ENCODE results near the gene CSAD. TPM values are rescaled to one million over a fixed set of nuclear protein-coding genes. Genes with fewer than 3 reads are reported as not detected.

The CSAD gene
- total and polyA plus RNA-seq, 2 of the 13 experiments (the other 11 are each of a cell fraction or from before 2014, with no cell fraction given) = 7.2 to 23.5 TPM

DNA sequence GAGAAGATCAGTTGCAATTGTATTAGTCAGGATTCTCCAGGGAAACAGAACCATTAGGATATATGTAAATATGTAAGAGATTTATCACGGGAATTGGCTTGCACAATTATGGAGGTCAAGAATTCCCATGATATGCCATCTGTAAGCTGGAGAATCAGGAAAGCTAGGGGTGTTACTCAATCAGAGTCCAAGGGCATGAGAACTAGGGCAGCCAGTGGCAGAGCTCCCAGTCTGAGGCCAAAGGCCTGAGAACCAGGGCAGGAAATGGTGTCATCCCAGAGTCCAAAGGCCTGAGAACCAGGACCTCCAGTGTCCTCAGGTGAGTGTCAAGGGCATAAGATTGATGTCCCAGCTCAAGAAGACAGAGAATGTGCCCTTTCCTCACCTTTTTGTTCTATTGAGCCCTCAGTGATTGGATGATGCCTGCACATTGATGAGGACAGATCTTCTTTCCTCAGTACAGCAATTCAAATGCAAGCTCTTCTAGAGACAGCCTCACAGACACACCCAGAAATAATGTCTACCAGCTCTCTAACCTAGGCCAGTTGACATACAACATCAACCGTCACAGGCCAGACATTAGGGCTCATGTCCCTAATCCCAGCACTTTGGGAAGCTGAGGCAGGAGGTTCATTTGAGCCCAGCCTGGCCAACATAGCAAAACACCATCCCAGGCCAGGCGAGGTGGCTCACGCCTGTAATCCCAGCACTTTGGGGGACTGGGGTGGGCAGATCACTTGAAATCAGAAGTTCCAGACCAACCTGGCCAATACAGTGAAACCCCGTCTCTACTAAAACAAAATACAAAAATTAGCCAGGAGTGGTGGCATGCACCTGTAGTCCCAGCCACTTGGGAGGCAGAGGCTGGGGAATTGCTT is 35.1 kb downstream of the CSAD start (continued):
- TF ChIP-seq PRMT3 (CRISPR knock-in tag; IDR thresholded peaks at IDR 0.05; ENCODE audit: borderline replicate concordance, low read depth) (no peak), ZC3H13 (CRISPR knock-in tag; IDR thresholded peaks at IDR 0.05) (peak; percentile 36; the same call in 1 of the 2 replicates), CEBPB (IDR thresholded peaks at IDR 0.05; ENCODE audit: borderline replicate concordance, low read depth, low read length) (peak; percentile 93), ZKSCAN8 (CRISPR knock-in tag; IDR thresholded peaks at IDR 0.05; ENCODE audit: borderline replicate concordance) (no peak), HNF4A (CRISPR knock-in tag; IDR thresholded peaks at IDR 0.05) (peak; percentile 98), TEAD3 (CRISPR knock-in tag; optimal IDR thresholded peaks at IDR 0.05; ENCODE audit: borderline replicate concordance) (peak; percentile 76), ZMYM4 (CRISPR knock-in tag; IDR thresholded peaks at IDR 0.05) (peak; percentile 36; the same call in 1 of the 2 replicates), ZSCAN30 (CRISPR knock-in tag; IDR thresholded peaks at IDR 0.05) (no peak), ZNF367 (CRISPR knock-in tag; IDR thresholded peaks at IDR 0.05; ENCODE audit: borderline replicate concordance) (no peak), SRY (CRISPR knock-in tag; IDR thresholded peaks at IDR 0.05) (no peak), WIZ (CRISPR knock-in tag; IDR thresholded peaks at IDR 0.05) (no peak), ZNF20 (CRISPR knock-in tag; IDR thresholded peaks at IDR 0.05) (no peak), SP1 (IDR thresholded peaks at IDR 0.05) (no peak), SP1 (CRISPR knock-in tag; IDR thresholded peaks at IDR 0.05) (no peak), MAFF (IDR thresholded peaks at IDR 0.05; ENCODE audit: low read depth, low read length) (no peak), CHCHD3 (CRISPR knock-in tag; IDR thresholded peaks at IDR 0.05) (no peak), RORA (CRISPR knock-in tag; IDR thresholded peaks at IDR 0.05) (no peak), BRCA1 (CRISPR knock-in tag; IDR thresholded peaks at IDR 0.05) (no peak), ADNP (CRISPR knock-in tag; IDR thresholded peaks at IDR 0.05) (no peak), GPBP1L1 (CRISPR knock-in tag; IDR thresholded peaks at IDR 0.05) (no peak), SAFB2 (CRISPR knock-in tag; IDR thresholded peaks at IDR 0.05; ENCODE audit: borderline replicate concordance, low read depth) (no peak), DDIT3 (CRISPR knock-in tag; IDR thresholded peaks at IDR 0.05) (no peak), ZNF710 (CRISPR knock-in tag; IDR thresholded peaks at IDR 0.05; ENCODE audit: borderline replicate concordance) (no peak), ZEB1 (IDR thresholded peaks at IDR 0.05; ENCODE audit: insufficient replicate concordance, low read depth) (no peak), NPAS2 (CRISPR knock-in tag; IDR thresholded peaks at IDR 0.05; ENCODE audit: borderline replicate concordance) (no peak), GATAD2A (CRISPR knock-in tag; IDR thresholded peaks at IDR 0.05) (peak; percentile 87), ZNF138 (CRISPR knock-in tag; IDR thresholded peaks at IDR 0.05; ENCODE audit: low read depth) (no peak)
- TF ChIP-seq, protein P1, sequence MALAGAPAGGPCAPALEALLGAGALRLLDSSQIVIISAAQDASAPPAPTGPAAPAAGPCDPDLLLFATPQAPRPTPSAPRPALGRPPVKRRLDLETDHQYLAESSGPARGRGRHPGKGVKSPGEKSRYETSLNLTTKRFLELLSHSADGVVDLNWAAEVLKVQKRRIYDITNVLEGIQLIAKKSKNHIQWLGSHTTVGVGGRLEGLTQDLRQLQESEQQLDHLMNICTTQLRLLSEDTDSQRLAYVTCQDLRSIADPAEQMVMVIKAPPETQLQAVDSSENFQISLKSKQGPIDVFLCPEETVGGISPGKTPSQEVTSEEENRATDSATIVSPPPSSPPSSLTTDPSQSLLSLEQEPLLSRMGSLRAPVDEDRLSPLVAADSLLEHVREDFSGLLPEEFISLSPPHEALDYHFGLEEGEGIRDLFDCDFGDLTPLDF (CRISPR knock-in tag; IDR thresholded peaks at IDR 0.05) = no peak

All from HepG2 (cell line).